ENCODE measurements around the gene PEX5L.

GRCh38 chr3:179801856-179802255 lies 234.9 kb downstream of the PEX5L start:
- no peak for TF ChIP-seq CTCF (IDR thresholded peaks at IDR 0.05)
- no peak for TF ChIP-seq ZFX (IDR thresholded peaks at IDR 0.05; ENCODE audit: borderline replicate concordance)

Data from 22Rv1 (cell line).